Motor neuron (in vitro differentiated cells): ENCODE measurements around the gene LYZL4. TPM values are rescaled to one million over a fixed set of nuclear protein-coding genes. Genes with fewer than 3 reads are reported as not detected.

Experiments
- ATAC-seq, 8 experiments: fragments of 200-7000 bp; cut with Tn5 transposase; replicated peaks in 6 of 8; 2 replicates each; pipeline ENCODE4 v1.8.0; 2021; ENCODE audit warnings: mild to moderate bottlenecking in 8 of 8, moderate library complexity in 8 of 8
- H3K27ac ChIP-seq, 2 donors: fragments of 250-450 bp; sonication (Bioruptor Pico); 2 replicates each; pipeline ENCODE4 v1.9.0; 2021; ENCODE audit warnings: antibody characterized with exemption in 2 of 2, mild to moderate bottlenecking in 2 of 2, moderate library complexity in 1 of 2
- H3K4me1 ChIP-seq, 2 donors: fragments of 250-450 bp; sonication (Bioruptor Pico); replicated peaks in 1 of 2; 2 replicates each; pipeline ENCODE4 v1.6.1; 2021; ENCODE audit warnings: antibody characterized with exemption in 2 of 2, mild to moderate bottlenecking in 2 of 2, moderate library complexity in 1 of 2
- H3K4me3 ChIP-seq, 5 donors: fragments of 250-450 bp; sonication (Bioruptor Pico); 2 replicates each; pipeline ENCODE4 v1.9.0; 2021; ENCODE audit warnings: antibody characterized with exemption in 5 of 5, mild to moderate bottlenecking in 5 of 5, moderate library complexity in 4 of 5
- WGBS, 10 experiments: fragments of 450-650 bp; shearing (Covaris generic); methylation state at CpG; one replicate each; pipeline ENCODE4 v1.0.0; 2022; 5-methylcytosine and 5-hydroxymethylcytosine counted together
- in situ Hi-C, 9 experiments: fragments of 400-800 bp; cut with MboI; loops; one replicate each; pipeline ENCODE4 v1.15.0; 2021; ENCODE audit warnings: low sequenced_read_pairs in 9 of 9, low pct_unique_long_range_greater_than_20kb in 2 of 9; ENCODE audit not compliant: unreplicated experiment in 9 of 9
- total RNA-seq, 8 experiments: library from RNA; unstranded; fragments of 300-600 nt; gene quantifications; 2 replicates each; pipeline versions ENCODE4 v1.2.3 to v1.2.4, GENCODE V29; 2022

The LYZL4 gene, protein sequence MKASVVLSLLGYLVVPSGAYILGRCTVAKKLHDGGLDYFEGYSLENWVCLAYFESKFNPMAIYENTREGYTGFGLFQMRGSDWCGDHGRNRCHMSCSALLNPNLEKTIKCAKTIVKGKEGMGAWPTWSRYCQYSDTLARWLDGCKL
- total RNA-seq, result not detected

DNA sequence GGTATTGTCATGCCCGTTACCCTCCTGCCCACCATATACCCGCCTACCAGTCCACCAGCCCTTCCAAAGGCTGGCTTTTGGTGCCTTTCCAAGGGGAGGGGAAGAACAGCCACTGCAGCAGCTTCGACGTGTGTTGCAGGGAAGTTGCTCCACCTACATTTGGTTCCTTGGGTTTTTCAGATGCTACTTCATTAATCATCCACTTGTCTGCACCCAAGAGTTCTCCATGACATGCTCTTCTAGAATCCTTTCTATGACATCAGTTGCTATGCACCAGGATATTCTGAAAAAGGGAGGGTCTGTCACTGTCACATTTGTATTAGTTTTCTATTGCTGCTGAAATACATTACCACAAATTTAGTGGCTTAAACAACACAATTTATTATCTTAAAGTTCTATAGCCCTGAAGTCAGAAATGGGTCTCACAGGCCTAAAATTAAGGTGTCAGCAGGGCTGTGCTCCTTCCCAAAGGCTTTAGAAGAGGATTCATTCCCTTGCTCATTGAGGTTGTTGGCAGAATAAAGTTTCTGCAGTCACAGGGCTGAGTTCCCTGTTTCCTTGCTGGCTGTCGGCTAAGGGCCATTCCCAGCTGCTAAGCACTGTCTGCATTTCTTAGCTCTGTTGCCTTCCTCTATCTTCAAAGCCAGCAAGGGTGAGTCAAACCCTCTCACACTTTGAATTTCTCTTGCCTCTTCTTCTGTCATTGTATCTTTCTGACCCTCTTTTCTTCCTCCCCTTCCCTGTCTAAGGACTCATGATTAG, at the start of gene LYZL4:
Gene LYZL4 (minus strand): TSS at position 241 of the 762 bp plus-strand sequence. CDS start 3,359 bp downstream, outside the sequence.
- WGBS, 10 experiments, result 0 to 80% (median 54%) methylated on average over 1 to 5 of the region's 5 CpGs; no CpG with 5 or more reads in 1 of the 10 experiments
- Histone ChIP-seq H3K4me3 (no peak within 1 kb of the TSS), H3K27ac (no peak within 1 kb of the TSS), H3K4me1 (no peaks in the 10 kb centered on the region)
- in situ Hi-C loops, result no loop called here
- ATAC-seq, result peak in 2 of 8 experiments; percentile 87 to 94

DNA sequence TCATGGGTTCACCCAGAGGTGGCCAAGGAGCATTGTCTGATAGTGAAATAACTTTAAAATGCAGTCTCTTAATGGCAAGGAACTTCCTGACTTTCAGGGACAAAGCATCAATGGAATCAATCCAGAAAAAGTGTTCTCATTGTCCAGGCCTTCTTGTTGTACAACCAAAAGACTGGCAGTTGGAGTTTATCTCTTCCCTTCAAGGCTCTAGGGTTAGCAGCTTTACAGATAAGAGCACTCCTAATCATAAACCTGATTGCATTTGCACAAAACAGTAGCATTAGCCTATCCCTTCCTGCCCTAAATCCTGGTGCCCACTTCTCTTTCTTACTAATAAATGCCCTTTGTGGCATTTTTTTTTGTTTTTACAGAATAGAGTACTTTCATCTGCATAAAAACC, 48.7 kb upstream of the LYZL4 start:
- no peak for ATAC-seq
- H3K27ac ChIP-seq, result no peak overlapping the region
- in situ Hi-C loops, result no loop called here

DNA sequence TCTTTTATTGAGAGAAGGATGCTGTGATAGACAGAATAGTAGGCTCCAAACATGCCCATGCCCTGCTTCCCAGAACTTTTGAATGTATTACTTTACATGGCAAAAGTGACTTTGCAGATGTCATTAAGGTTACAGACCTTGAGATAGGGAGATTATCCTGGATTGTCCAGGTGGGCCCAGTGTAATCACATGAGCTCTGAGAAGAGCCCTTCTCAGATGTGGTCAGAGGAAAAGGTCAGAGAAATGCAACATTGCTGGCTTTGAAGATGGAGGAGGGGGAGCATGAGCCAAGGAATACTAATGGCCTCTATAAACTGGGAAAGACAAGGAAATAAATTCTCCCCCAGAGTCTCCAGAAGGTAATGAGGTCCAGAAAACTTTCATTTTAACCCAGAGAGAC, 45.8 kb upstream of the LYZL4 start:
- Histone ChIP-seq H3K27ac (no peak overlapping the region), H3K4me3 (no peak overlapping the region), H3K4me1 (no peaks in the 10 kb centered on the region)
- no peak for ATAC-seq
- in situ Hi-C loops, result no loop called here

More for the DNA sequence above, 48.7 kb upstream of the LYZL4 start:
- H3K4me3 ChIP-seq, result no peak overlapping the region
- H3K4me1 ChIP-seq, result no peaks in the 10 kb centered on the region

DNA sequence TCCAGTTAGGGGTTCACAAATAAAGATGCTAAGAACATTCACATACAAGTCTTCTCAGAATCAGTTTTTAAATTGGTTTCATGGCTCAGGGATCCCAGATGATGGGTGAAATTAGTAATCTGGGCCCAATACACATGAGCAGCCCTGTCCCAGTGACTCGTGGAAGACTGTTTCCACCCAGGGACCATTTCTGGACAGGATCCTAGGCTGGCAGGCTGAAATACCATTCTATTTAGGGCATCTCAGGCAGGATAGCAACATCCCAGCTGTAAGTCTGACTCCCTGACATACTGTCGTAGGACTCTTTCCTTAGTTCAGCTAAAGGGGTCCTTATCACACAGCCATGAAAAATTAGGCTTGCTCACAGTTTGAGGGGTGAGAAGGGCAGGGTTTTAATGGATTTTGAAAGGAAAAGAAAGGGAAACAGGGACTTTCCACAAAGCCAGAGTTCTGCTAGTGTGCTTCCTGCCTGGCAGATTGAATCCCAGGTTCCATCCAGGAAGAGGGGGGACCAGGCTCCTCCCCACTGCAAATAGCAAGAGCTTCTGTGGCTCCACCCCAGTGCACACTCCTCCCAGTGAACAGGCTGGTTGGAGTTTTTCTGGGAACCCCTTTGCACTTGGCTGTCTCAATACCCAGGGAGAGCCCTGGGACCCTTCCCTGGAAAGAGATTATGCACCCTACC, 41.3 kb upstream of the LYZL4 start:
- H3K4me3 ChIP-seq, result no peak overlapping the region
- ATAC-seq, result peak in 2 of 8 experiments; percentile 19 to 48
- no peaks in the 10 kb centered on the region for H3K4me1 ChIP-seq
- H3K27ac ChIP-seq, result no peak overlapping the region
- in situ Hi-C loops, result no loop called here
- 0 to 92% (median 53%) methylated on average over 1 to 2 of the region's 2 CpGs; no CpG with 5 or more reads in 2 of the 10 experiments for WGBS, 10 experiments

DNA sequence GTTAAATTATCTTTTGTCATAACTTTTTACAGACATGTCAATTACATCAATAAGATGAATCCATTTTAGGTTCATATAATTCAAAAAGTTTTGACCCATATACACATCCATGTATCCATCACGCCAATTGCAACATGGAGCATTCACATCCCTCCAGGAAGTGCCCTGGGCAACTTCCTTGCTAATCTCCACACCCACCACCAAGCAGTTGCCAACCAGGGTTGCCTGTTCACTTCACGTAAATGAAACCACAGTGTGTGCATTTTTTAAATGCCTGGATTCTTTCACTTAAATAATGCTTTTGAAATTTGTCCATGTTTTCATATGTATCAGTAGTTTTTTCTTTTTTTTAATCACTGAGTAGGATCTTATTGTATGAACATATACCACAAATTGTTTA, 40.7 kb upstream of the LYZL4 start:
- H3K4me1 ChIP-seq, result no peaks in the 10 kb centered on the region
- H3K4me3 ChIP-seq, result no peak overlapping the region
- ATAC-seq, result peak in 1 of 8 experiments; percentile 36
- H3K27ac ChIP-seq, result no peak overlapping the region
- WGBS, 10 experiments, result 0 to 100% (median 47%) methylated on average over 1 to 2 of the region's 2 CpGs; no CpG with 5 or more reads in 2 of the 10 experiments
- in situ Hi-C loops, result no loop called here

DNA sequence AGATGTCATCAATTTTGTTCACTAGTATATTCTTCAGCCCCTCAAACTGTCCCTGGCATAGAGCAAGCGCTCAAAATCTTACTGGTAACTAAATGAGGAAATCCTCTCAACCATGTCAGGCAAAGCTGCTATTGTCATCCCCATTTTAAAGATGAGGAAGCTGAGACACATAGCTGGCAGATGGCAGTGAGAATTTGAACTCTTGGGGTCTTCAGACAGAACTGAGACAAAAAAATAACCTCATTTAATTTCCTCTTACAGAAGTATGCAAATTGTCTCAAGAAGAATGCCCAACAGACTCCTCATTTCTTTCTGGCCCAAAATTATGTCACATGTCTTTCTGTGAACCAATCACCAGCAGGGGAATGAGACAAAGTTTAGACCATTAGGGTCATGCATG, 40.2 kb upstream of the LYZL4 start:
- no peak for ATAC-seq
- in situ Hi-C loops, result no loop called here
- 40 to 100% (median 80%) methylated on average over 1 of the region's 1 CpG; no CpG with 5 or more reads in 5 of the 10 experiments for WGBS, 10 experiments

DNA sequence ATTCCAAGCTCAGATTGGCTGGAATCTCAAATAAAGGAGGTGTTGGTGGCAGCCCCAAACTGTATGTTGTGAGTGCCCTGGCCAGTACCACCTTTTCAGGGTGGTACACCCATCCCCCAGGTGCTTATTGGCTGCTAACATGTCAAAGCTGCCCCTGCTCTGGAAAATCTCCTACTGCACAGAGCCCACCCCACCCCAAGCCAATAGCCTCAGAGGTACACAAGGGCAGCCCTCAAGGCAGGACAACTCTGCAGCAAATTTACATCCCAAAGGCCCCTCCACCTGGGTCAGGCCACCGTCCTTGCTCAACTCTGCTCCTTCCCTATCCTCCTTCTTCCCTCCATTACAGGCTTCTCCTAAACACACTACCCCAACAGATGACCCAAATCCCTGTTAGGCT, 37.1 kb upstream of the LYZL4 start:
- WGBS, 10 experiments, result 56 to 100% (median 73%) methylated on average over 1 of the region's 1 CpG; no CpG with 5 or more reads in 4 of the 10 experiments

More for the DNA sequence above, 40.2 kb upstream of the LYZL4 start:
- Histone ChIP-seq H3K4me3 (no peak overlapping the region), H3K27ac (no peak overlapping the region), H3K4me1 (no peaks in the 10 kb centered on the region)

DNA sequence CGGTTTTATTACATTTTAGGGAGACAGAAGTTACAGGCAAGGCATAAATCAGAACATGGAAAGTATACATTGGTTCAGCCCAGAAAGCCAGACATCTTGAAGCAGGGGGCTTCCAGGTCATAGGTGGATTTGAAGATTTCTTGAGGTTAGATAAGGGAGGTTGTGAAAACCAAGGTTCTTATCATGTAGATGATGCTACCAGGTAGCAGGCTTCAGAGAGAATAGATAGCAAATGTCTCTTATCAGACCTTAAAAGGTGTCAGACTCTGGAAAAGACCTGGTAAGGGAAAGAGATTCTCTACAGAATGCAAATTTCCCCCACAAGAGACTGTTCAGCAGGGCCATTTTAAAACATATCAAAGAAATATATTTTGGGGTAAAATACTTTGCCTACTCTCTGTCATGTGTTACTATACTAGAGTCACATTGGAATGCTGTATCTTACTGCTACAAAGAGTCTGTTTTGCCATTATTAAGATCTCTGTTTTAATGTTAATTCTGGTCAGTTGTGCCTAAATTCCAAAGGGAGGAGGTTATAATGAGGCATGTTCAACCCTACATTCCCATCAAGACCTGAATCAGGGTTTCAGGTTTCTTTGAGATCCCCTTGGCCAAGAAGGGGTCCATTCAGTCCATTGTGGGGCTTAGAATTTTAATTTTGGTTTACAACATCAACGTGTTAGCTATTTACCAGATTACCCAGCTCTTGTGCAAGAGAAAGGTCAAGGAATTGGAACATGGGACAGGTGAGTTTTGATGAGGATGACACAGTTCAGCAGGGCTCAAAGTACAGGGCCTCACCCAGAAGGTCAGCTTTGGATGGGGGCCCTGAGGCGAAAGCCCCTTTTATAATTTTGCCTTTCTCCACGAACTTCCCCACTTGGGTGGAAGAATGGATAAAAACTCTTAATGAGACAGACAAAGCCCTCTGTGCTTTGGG, 36.0 kb upstream of the LYZL4 start:
- 0 to 89% (median 50%) methylated on average over 1 to 4 of the region's 4 CpGs; no CpG with 5 or more reads in 1 of the 10 experiments for WGBS, 10 experiments
- ATAC-seq, result no peak
- Histone ChIP-seq H3K4me3 (no peak overlapping the region), H3K27ac (no peak overlapping the region), H3K4me1 (no peaks in the 10 kb centered on the region)
- in situ Hi-C loops, result loop anchor here in 6 of 9 experiments (10.0 to 25.0 kb wide), 3 partner anchors 184 to 212 kb away; partner anchors contain the start of gene CCK (in 2 of the 6)

More for the DNA sequence above, 37.1 kb upstream of the LYZL4 start:
- ATAC-seq, result no peak
- in situ Hi-C loops, result loop anchor here in 6 of 9 experiments (10.0 to 25.0 kb wide), 3 partner anchors 185 to 213 kb away; partner anchors contain the start of gene CCK (in 2 of the 6)
- Histone ChIP-seq H3K4me3 (no peak overlapping the region), H3K27ac (no peak overlapping the region), H3K4me1 (no peaks in the 10 kb centered on the region)

DNA sequence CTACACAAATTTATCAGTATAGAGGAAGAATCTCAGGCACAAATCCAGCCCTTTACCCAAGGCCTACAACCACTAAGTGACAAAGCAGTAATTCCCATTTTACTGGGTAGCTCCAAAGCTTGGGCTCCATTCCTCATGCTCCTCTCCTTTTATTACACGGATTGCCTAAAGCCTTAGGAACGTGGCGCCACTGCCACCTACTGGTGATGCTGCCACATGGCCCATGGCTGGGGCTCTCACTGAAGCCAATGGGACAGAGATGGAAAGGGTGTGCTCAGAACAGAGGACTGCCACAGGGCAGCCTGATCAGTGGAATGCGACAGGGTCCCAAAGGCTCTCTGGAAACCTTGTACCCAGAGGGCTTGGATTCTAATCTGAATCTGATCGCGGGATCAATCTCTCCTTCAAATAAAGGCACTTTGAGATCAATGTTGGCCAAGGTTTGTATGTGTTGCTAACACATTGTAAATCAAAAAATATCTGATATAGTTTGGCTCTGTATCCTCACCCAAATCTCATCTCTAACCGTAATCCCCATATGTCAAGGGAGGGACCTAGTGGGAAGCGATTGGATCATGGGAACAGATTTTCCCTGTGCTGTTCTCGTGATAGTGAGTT, 33.5 kb upstream of the LYZL4 start:
- peaks cover 4 to 9% of the 10 kb centered on the region in 2 donors for H3K4me1 ChIP-seq

DNA sequence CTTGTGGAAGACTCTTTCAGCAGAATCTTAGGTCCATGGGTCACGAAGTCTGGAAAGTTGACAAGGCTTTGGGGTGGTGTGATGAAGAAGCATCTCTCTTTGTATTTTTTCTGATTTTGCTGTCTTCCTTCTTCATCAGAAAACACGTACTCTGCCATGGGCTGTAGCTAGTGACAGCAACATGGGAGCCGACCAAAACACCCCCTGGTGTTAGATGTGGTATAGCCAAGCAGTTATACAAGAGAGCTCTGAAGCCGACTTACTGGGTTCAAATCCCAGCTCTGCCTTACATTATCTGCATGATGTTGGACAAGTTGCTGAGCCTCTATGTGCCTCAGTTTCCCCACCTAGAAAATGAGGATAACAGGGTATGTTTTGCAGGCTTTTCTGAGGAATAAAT, 32.9 kb upstream of the LYZL4 start:
- Histone ChIP-seq H3K4me1 (peaks cover 4 to 9% of the 10 kb centered on the region in 2 donors), H3K4me3 (no peak overlapping the region), H3K27ac (no peak overlapping the region)
- WGBS, 10 experiments, result 0 to 88% (median 53%) methylated on average over 1 to 4 of the region's 4 CpGs; no CpG with 5 or more reads in 4 of the 10 experiments
- in situ Hi-C loops, result loop anchor here in 7 of 9 experiments (5.0 to 25.0 kb wide), 4 partner anchors 181 to 208 kb away; partner anchors contain the start of gene CCK (in 2 of the 7)
- ATAC-seq, result no peak

More for the DNA sequence above, 33.5 kb upstream of the LYZL4 start:
- 0 to 80% (median 43%) methylated on average over 1 to 7 of the region's 9 CpGs; no CpG with 5 or more reads in 1 of the 10 experiments for WGBS, 10 experiments
- no peak overlapping the region for H3K4me3 ChIP-seq
- no peak overlapping the region for H3K27ac ChIP-seq
- ATAC-seq, result peak; percentile 87 to 99 (median 96)
- in situ Hi-C loops, result loop anchor here in 7 of 9 experiments (5.0 to 25.0 kb wide), 4 partner anchors 182 to 209 kb away; partner anchors contain the start of gene CCK (in 2 of the 7)

DNA sequence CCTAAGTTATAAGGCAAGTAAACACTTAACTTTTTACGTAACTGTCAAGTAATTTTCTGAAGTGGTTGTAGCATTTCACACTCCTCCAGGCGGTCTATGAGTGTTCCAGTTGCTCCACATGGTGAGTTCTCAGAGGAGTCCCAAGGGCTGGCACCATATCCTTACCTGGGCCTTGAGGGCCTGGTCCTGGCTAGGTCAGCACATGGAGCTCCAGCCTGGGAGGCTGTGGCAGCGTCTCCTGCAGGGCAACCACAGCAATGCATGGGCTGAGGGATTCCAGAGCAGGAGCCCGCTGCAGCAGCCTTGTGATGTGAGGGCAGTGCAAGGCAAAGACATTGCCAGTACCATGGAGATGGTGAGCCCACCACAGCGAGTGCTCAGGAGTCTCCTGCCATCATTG, 32.2 kb upstream of the LYZL4 start:
- in situ Hi-C loops, result loop anchor here in 7 of 9 experiments (5.0 to 25.0 kb wide), 4 partner anchors 180 to 208 kb away; partner anchors contain the start of gene CCK (in 2 of the 7)

More for the DNA sequence above, 32.2 kb upstream of the LYZL4 start:
- Histone ChIP-seq H3K27ac (no peak overlapping the region), H3K4me3 (no peak overlapping the region), H3K4me1 (peaks cover 4 to 9% of the 10 kb centered on the region in 2 donors)
- 25 to 100% (median 83%) methylated on average over 1 to 4 of the region's 5 CpGs; no CpG with 5 or more reads in 2 of the 10 experiments for WGBS, 10 experiments
- ATAC-seq, result no peak
